HG03469 (cell line): ENCODE results near the gene AGRN.

Experiments used
- ATAC-seq: cut with Tn5 transposase; IDR thresholded peaks from one replicate; pipeline ENCODE4 v1.9.1; 2021; ENCODE audit warnings: mild to moderate bottlenecking, moderate library complexity, moderate number of reproducible peaks; ENCODE audit not compliant: unreplicated experiment

The AGRN gene

DNA sequence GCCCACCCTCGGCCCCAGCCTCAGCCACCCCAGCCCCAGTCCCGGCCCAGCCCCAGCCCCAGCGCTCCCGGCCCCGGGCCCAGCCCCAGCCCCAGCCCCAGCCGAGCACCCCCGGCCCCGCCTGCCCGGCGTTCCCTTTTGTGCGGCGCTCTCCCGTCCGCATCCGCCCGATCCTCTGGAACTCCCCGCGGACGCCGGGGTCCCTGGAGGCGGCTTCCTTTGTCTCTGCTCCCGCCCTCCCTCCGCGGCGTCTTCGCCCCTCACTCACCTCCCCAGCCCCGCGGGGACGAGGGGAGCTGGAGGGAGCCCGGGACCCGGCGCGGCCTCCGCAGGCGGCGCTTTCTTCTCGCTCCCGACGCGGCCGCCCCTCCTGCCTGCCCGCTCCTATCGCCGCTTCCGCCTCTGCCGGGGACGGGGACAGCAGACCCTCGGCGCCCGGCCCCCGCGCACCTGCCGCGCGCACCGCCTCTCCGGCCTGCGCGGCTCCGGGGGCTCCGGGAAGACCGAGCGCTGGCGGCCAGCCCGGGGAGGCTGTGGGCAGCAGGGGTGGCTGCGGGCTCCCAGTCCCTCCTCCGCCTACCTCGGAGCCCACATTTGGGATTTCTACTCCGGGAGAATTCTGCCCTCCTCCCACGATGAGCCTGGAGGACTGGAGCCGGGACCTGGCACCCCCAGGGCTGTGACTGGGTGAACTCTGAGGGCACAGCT is 14.0 kb downstream of the AGRN start:
- no peak for ATAC-seq

DNA sequence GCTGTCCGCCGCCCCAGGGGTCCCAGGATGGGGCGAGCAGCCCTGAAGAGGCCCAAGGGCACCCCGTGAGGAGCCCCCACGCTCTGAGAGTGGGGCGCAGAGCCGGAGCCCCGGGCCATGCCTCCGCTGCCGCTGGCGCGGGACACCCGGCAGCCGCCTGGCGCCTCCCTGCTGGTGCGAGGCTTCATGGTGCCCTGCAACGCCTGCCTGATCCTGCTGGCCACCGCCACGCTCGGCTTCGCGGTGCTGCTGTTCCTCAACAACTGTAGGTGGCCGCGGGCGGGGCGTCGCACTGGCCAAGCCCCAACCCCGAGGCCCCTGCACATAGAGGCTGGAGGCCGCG is 14.5 kb downstream of the AGRN start:
- ATAC-seq = no peak

DNA sequence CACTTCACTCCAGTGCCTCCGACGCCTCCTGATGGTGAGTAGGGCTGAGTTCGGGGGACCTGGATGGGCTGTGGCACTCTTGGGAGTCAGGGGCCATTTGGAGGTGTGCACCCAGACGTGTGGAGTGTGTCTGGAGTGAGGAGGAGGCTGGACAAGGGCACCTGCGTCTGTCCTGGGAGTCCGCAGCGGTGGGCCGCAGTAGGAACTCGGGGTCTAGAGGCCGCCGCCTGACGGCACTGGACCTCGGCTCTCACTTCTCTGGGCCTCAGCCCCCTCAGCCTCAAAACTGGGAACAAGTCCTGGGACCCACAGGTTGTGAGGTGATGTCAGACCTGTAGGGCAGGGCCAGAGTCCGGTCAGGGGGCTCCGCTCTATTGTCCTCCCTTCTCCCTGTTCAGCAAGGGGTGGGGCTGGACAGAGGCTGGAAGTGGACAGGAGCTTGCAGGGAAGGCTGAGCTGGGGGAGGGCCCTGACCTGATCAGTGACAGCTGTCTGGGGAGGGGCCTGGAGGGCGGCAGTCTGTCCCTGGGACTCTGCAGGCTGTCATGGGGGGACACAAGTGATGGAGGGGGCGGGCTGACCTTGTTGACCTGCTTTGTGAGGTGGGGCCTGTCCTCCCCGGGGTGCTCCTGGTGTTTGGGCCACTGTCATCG is 15.5 kb downstream of the AGRN start:
- no peak for ATAC-seq

DNA sequence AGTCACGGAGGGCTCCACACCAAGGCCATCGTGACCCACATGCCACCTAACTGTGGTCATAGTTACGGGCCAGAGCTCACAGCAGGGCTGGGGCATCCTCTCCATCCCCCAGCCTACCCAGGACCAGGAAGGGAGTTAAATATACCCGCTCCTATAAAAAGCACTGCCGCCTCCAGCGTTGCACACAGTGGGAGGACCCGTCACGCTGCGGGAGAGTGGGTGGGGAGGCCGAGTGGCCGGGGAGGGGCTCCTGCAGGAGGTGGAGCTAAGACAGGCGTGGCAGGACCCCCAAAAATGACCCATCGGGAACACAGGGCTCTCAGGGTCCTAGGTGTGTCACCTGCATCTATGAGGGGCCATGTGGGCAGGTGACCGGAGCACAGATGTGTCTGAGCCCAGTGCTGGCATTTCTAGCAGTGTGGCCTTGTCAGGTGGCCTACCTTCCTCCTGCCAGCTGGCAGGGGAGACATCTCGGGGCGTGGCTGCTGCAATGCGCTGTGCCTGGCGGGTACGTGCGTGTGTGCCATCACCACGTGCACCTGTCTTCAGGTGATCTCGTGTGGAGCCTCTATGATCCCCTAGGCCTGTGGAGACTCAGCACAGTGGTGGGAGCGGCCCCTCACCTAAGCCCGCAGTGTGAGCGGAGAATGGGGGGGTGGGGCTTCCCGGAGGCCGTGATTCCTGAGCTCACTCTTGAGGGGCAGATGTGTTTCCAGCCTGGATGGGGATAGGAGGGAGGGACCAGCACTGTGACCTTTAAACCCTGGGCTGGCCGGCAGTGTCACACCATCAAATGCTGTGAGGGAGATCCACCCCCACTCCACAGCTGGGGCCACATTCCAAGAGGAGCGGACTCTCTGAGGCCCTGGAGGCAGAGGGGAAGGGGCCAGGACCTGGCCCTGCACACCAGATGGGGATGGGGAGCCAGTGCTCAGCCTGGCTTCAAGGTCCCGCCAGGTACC is 17.7 kb downstream of the AGRN start:
- ATAC-seq = no peak

DNA sequence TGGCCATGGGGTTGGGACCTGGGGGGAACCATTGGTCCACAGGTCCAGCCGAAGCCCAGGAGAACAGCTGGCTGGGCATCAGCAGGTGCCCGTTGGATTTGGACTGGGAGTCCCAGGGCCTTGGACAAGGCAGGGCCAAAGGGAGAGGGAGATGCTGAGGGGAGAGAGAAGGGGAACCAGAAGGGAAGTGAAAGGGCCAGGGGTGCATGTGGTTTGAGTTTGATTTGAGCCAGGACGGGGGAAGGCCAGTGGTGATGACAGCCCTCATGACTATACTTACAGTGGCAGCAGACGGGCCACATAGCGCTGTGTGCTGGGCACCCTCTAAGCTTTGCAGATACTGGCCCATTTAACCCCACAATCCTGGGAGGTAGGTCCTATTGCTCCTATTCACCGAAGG is 18.8 kb downstream of the AGRN start:
- ATAC-seq = no peak

DNA sequence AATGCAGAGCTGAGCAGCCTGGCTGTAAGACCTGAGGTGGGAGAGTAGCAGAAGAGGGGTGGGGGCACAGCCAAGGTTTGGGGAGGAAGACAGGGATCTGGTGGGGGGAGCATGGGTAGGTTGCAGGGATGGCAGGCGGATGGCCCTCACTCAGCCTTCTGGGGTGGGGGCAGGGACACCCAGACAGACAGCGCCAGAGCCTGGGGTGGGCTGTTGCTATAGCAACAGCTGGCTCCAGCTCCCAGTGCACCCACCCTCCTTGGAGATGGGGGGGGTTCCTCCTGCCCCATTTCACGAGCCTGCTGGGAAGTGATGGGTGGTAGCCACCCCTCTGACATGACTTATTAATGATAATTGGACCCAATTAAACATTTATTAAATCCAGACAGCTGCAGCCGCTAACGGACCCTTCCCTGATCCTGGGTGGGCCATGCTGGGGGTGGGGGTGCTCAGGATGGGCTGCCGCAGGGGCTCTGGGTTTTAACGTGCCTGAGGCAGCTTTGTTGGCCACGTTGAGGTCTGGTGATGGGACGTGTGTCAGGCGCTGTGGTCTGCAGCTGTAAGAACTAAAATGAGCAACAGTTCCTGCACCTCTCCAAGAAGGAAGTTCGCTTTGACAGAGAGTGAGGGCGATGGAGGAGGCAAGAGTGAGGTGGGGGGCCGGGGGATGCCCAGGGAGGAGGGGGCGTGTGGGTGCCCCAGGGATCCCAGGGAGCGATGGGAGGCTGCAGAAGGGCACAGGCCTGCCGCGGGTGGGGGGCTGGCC is 19.4 kb downstream of the AGRN start:
- no peak for ATAC-seq

DNA sequence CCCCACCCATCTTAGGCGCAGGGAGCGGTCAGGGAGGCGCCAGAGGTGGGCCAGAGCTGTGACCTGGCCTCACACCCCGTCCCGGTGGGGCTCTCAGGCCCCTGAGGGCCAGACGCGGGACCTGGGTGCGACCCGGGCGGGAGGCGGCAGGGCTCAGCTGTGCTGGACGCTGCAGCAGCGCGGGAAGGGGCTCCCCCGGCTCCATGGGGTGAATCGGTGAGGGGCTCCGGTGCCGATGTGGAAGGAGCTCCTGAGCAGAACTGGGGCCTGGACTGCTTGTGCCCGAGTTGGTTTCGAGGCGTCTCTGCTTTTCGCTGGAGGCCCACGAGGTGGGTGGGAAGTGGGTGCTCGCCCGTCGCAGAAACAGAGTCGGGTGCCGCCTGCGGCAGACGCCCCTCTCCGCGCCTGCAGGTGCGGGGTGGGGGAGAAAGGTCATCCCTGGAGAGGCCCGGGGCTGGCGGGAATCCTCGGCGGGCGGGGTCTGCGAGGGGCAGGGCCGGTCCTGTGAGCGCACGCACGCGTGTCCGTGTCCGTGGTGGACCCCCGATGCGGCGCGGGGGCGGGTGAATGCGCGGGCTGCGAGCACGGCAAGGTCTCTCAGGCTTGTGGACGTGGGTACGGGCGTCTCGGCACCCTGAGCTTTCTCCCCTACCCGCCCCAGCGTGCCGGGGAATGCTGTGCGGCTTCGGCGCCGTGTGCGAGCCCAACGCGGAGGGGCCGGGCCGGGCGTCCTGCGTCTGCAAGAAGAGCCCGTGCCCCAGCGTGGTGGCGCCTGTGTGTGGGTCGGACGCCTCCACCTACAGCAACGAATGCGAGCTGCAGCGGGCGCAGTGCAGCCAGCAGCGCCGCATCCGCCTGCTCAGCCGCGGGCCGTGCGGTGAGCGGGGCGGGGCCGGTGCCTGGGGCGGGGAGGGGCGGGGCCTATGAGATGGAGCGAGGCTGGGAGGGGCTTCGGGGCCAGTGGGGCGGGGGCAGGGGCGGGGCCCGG is 20.4 kb downstream of the AGRN start:
- no peak for ATAC-seq

DNA sequence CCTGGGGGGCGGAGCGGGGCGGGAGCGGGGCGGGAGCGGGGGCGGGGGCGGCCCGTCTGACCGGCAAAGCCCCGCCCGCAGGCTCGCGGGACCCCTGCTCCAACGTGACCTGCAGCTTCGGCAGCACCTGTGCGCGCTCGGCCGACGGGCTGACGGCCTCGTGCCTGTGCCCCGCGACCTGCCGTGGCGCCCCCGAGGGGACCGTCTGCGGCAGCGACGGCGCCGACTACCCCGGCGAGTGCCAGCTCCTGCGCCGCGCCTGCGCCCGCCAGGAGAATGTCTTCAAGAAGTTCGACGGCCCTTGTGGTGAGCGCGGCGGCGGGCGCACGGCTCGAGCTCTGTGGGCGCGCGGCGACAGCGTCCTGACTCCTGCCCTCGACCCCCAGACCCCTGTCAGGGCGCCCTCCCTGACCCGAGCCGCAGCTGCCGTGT is 21.2 kb downstream of the AGRN start:
- ATAC-seq = no peak

DNA sequence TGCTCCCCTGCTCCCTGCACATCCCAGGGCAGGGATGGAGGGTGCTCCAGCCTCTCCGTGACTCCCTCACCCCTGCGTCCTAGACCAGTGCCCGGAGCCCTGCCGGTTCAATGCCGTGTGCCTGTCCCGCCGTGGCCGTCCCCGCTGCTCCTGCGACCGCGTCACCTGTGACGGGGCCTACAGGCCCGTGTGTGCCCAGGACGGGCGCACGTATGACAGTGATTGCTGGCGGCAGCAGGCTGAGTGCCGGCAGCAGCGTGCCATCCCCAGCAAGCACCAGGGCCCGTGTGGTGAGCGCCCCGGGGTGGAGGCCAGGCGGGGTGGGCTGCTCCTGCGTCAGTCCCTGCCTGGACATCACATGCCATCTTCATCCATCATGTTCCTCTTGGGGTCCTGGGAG is 22.0 kb downstream of the AGRN start:
- no peak for ATAC-seq

DNA sequence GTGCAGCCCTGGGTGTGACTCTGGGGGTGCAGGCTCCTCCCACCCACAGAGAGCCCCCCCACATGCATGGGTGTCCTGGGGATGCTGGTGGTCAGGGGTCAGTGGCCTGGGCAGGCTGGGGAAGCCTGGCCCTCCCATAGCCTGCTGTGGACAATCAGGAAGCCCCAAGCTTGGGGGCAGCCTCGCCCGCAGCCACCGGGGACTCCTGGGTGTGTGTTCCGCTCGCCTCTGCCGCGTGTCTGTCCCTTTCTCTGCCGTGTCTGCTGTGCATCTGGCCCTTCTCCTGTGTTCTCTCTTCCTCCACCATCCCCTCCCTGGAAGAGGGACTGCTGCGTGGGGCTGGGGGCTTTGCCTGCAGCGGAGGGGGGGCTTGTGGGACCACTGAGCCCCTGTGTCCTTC is 22.9 kb downstream of the AGRN start:
- ATAC-seq = no peak

DNA sequence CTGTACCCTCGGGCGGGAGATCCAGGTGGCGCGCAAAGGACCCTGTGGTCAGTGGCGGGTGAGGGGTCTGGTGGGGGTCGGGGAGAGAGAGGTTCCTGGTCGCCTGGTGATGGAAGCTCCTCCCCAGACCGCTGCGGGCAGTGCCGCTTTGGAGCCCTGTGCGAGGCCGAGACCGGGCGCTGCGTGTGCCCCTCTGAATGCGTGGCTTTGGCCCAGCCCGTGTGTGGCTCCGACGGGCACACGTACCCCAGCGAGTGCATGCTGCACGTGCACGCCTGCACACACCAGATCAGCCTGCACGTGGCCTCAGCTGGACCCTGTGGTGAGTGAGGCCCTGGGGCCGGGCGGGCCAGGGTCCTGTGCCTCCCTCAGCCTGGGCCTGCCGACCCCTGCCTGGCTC is 23.5 kb downstream of the AGRN start:
- no peak for ATAC-seq

DNA sequence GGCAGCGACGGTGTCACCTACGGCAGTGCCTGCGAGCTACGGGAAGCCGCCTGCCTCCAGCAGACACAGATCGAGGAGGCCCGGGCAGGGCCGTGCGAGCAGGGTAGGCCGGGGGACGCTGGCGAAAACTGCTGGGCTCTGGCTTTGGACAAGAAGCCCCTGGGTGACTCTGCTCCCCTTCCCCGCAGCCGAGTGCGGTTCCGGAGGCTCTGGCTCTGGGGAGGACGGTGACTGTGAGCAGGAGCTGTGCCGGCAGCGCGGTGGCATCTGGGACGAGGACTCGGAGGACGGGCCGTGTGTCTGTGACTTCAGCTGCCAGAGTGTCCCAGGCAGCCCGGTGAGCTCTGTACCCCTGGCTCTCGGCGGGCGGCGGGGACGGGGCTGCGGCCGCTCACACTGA is 24.0 kb downstream of the AGRN start:
- no peak for ATAC-seq

DNA sequence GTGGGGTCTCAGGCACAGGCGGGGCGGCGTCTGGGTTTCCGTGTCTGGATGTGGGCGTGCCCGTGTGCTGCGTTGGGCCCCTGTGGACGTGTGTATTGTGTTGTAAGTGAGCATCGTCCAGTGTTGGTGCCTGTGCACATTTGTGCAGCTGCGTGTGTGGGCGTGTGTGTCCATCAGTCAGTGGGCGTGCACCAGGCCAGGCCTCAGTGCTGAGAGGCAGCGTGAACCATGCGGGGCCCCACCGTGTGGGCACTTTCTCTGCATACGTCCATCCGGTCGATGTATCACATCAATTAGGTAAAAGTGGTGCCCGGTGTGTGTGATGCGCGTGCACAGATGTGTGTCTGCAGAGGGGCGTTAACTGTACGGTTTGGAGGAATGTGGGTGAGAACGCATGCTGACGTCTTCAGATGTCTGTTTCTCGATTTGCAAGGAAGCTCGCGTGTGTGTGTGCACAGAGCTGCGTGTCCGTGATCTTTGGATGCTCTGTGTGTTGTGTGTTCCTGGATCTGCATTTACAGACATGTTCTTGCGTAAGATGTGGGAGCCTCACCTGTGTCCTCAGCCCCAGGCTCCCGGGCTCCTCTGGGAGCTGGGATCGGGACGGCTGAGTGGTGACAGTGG is 24.6 kb downstream of the AGRN start:
- ATAC-seq = no peak

DNA sequence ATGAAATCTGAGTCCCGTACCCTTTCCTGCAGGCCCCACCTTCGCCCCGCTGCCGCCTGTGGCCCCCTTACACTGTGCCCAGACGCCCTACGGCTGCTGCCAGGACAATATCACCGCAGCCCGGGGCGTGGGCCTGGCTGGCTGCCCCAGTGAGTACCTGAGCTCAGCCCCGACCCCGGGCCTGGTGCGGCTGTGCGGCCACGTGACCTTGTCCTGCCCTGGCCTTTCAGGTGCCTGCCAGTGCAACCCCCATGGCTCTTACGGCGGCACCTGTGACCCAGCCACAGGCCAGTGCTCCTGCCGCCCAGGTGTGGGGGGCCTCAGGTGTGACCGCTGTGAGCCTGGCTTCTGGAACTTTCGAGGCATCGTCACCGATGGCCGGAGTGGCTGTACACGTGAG is 25.2 kb downstream of the AGRN start:
- no peak for ATAC-seq

DNA sequence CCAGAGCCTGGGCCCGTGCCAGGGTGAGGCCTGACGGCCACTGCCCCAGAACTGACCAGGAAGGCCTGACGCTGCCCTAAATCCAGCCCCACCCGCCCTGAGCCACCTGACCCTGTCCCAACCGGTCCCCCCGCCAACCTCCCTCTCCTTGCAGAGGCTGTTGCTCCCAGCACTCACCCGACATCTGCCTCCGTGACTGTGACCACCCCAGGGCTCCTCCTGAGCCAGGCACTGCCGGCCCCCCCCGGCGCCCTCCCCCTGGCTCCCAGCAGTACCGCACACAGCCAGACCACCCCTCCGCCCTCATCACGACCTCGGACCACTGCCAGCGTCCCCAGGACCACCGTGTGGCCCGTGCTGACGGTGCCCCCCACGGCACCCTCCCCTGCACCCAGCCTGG is 26.3 kb downstream of the AGRN start:
- ATAC-seq = no peak

DNA sequence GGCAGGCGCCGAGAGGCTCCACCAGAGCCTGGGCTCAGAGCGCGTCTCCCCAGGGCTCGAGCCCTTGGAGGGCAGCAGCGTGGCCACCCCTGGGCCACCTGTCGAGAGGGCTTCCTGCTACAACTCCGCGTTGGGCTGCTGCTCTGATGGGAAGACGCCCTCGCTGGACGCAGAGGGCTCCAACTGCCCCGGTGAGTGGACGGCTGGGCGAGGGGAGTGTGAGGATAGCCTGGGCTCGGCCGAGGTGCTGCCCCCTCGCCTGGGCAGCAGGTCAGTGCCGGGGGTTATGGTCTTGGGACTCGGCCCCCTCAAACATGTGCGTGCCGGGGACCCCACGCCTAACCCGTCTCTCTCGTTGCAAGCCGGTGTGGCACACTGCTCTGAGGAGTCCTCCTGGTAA is 26.8 kb downstream of the AGRN start:
- ATAC-seq = no peak

DNA sequence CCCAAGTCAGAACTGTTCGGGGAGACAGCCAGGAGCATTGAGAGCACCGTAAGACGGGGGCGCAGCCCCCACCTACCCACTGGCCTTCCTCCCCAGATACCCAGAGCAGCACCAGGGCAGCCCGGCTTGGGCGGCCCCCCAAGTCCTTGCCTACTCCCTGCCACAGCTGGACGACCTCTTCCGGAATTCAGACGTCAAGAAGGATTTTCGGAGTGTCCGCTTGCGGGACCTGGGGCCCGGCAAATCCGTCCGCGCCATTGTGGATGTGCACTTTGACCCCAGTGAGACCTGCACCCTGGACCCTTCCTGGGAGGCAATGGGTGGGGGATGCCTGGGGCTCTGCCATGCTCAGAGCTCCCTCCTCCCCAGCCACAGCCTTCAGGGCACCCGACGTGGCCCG is 27.5 kb downstream of the AGRN start:
- ATAC-seq = no peak

DNA sequence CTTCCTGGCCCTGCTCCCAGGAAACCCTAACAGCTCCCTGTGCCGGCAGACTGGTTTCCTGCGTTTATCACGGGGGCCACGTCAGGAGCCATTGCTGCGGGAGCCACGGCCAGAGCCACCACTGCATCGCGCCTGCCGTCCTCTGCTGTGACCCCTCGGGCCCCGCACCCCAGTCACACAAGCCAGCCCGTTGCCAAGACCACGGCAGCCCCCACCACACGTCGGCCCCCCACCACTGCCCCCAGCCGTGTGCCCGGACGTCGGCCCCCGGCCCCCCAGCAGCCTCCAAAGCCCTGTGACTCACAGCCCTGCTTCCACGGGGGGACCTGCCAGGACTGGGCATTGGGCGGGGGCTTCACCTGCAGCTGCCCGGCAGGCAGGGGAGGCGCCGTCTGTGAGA is 28.0 kb downstream of the AGRN start:
- no peak for ATAC-seq

DNA sequence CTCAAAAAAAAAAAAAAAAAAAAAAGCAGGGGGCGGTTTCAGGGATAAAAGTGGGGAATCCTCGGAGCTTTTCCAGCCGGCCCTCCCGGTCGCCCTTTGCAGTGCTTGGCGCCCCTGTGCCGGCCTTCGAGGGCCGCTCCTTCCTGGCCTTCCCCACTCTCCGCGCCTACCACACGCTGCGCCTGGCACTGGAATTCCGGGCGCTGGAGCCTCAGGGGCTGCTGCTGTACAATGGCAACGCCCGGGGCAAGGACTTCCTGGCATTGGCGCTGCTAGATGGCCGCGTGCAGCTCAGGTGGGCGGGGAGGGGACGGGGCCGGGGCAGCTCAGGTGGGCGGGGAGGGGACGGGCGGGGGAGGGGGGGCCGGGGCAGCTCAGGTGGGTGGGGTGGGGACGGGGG is 28.8 kb downstream of the AGRN start:
- no peak for ATAC-seq
